ENCODE data around the gene PJVK. TPM values are rescaled to one million over a fixed set of nuclear protein-coding genes. Genes with fewer than 3 reads are reported as not detected.

PJVK gene
- total and polyA plus RNA-seq, 2 of the 13 experiments (the other 11 are each of a cell fraction or from before 2014, with no cell fraction given), result 1.2 to 2.6 TPM

DNA sequence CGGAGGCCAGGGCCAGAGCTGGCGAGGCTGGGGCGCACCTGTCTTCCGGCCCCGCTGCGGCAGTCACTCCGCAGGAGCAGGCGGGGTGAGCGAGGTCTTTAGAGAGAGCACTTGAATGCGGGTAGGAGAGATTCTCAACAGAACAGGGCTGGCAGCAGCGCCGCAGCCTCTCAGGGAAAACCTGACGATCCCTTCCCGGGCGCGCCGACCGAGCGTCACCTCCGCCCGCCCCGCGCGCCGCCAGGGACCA, 729 bp upstream of the PJVK start (continued):
- TF ChIP-seq KAT7 (CRISPR knock-in tag; IDR thresholded peaks at IDR 0.05; ENCODE audit: borderline replicate concordance) (peak; percentile 79; the same call in 1 of the 2 replicates), NAIF1 (CRISPR knock-in tag; IDR thresholded peaks at IDR 0.05; ENCODE audit: borderline replicate concordance) (no peak; the same call in 1 of the 2 replicates), ZNF720 (CRISPR knock-in tag; IDR thresholded peaks at IDR 0.05) (0 out of 2 replicates have a peak, but pooled peaks have one; percentile 7), EHMT2 (IDR thresholded peaks at IDR 0.05; ENCODE audit: borderline replicate concordance, low read depth, low read length) (no peak), JUNB (CRISPR knock-in tag; IDR thresholded peaks at IDR 0.05; ENCODE audit: borderline replicate concordance) (no peak), ATRX (CRISPR knock-in tag; IDR thresholded peaks at IDR 0.05; ENCODE audit: borderline replicate concordance) (no peak), PHF8 (CRISPR knock-in tag; IDR thresholded peaks at IDR 0.05) (peak; percentile 74), ZNF296 (CRISPR knock-in tag; conservative IDR thresholded peaks at IDR 0.05) (no peak), ZNF703 (CRISPR knock-in tag; IDR thresholded peaks at IDR 0.05; ENCODE audit: borderline replicate concordance) (0 out of 2 replicates have a peak, but pooled peaks have one; percentile 61), ZBTB21 (CRISPR knock-in tag; IDR thresholded peaks at IDR 0.05) (no peak), ZSCAN22 (CRISPR knock-in tag; IDR thresholded peaks at IDR 0.05) (no peak), CREB1 (IDR thresholded peaks at IDR 0.05) (peak; percentile 54; the same call in 1 of the 2 replicates), CREB1 (CRISPR knock-in tag; IDR thresholded peaks at IDR 0.05) (no peak), ZNF761 (CRISPR knock-in tag; conservative IDR thresholded peaks at IDR 0.05) (no peak), KMT2A (CRISPR knock-in tag; IDR thresholded peaks at IDR 0.05) (0 out of 2 replicates have a peak, but pooled peaks have one; percentile 15), ZNF354B (CRISPR knock-in tag; IDR thresholded peaks at IDR 0.05) (peak; percentile 5; the same call in 1 of the 2 replicates), KDM5A (IDR thresholded peaks at IDR 0.05; ENCODE audit: borderline replicate concordance, low read length) (peak; percentile 64), ZFP90 (CRISPR knock-in tag; IDR thresholded peaks at IDR 0.05; ENCODE audit: borderline replicate concordance) (no peak)
- TF ChIP-seq, protein P1, sequence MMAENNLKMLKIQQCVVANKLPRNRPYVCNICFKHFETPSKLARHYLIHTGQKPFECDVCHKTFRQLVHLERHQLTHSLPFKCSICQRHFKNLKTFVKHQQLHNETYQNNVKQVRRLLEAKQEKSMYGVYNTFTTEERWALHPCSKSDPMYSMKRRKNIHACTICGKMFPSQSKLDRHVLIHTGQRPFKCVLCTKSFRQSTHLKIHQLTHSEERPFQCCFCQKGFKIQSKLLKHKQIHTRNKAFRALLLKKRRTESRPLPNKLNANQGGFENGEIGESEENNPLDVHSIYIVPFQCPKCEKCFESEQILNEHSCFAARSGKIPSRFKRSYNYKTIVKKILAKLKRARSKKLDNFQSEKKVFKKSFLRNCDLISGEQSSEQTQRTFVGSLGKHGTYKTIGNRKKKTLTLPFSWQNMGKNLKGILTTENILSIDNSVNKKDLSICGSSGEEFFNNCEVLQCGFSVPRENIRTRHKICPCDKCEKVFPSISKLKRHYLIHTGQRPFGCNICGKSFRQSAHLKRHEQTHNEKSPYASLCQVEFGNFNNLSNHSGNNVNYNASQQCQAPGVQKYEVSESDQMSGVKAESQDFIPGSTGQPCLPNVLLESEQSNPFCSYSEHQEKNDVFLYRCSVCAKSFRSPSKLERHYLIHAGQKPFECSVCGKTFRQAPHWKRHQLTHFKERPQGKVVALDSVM (CRISPR knock-in tag; IDR thresholded peaks at IDR 0.05), result peak; percentile 73; the same call in 1 of the 2 replicates
- TF ChIP-seq, protein P2, sequence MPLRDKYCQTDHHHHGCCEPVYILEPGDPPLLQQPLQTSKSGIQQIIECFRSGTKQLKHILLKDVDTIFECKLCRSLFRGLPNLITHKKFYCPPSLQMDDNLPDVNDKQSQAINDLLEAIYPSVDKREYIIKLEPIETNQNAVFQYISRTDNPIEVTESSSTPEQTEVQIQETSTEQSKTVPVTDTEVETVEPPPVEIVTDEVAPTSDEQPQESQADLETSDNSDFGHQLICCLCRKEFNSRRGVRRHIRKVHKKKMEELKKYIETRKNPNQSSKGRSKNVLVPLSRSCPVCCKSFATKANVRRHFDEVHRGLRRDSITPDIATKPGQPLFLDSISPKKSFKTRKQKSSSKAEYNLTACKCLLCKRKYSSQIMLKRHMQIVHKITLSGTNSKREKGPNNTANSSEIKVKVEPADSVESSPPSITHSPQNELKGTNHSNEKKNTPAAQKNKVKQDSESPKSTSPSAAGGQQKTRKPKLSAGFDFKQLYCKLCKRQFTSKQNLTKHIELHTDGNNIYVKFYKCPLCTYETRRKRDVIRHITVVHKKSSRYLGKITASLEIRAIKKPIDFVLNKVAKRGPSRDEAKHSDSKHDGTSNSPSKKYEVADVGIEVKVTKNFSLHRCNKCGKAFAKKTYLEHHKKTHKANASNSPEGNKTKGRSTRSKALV (CRISPR knock-in tag; IDR thresholded peaks at IDR 0.05), result 0 out of 2 replicates have a peak, but pooled peaks have one; percentile 14
- TF ChIP-seq, protein P3, sequence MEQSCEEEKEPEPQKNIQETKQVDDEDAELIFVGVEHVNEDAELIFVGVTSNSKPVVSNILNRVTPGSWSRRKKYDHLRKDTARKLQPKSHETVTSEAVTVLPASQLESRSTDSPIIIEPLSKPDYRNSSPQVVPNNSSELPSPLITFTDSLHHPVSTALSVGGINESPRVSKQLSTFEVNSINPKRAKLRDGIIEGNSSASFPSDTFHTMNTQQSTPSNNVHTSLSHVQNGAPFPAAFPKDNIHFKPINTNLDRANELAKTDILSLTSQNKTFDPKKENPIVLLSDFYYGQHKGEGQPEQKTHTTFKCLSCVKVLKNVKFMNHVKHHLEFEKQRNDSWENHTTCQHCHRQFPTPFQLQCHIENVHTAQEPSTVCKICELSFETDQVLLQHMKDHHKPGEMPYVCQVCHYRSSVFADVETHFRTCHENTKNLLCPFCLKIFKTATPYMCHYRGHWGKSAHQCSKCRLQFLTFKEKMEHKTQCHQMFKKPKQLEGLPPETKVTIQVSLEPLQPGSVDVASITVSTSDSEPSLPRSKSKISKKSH (CRISPR knock-in tag; IDR thresholded peaks at IDR 0.05; ENCODE audit: borderline replicate concordance), result no peak
- TF ChIP-seq, protein P4, sequence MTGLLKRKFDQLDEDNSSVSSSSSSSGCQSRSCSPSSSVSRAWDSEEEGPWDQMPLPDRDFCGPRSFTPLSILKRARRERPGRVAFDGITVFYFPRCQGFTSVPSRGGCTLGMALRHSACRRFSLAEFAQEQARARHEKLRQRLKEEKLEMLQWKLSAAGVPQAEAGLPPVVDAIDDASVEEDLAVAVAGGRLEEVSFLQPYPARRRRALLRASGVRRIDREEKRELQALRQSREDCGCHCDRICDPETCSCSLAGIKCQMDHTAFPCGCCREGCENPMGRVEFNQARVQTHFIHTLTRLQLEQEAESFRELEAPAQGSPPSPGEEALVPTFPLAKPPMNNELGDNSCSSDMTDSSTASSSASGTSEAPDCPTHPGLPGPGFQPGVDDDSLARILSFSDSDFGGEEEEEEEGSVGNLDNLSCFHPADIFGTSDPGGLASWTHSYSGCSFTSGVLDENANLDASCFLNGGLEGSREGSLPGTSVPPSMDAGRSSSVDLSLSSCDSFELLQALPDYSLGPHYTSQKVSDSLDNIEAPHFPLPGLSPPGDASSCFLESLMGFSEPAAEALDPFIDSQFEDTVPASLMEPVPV (CRISPR knock-in tag; IDR thresholded peaks at IDR 0.05), result 0 out of 2 replicates have a peak, but pooled peaks have one; percentile 29
- TF ChIP-seq, protein P5, sequence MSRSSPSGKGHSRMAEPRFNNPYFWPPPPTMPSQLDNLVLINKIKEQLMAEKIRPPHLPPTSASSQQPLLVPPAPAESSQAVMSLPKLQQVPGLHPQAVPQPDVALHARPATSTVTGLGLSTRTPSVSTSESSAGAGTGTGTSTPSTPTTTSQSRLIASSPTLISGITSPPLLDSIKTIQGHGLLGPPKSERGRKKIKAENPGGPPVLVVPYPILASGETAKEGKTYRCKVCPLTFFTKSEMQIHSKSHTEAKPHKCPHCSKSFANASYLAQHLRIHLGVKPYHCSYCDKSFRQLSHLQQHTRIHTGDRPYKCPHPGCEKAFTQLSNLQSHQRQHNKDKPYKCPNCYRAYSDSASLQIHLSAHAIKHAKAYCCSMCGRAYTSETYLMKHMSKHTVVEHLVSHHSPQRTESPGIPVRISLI (CRISPR knock-in tag; IDR thresholded peaks at IDR 0.05; ENCODE audit: borderline replicate concordance), result no peak
